WI38 (cell line): Measurements from ENCODE around the gene CDC16.
A peak's percentile ranks its signal among the peaks of the same experiment; 100 is the strongest.

Source experiments
- H3K4me3 ChIP-seq: 2 replicates; pipeline ENCODE4 v1.5.1; 2011; ENCODE audit warnings: low read depth, mild to moderate bottlenecking, control low read depth, low read length
- TF ChIP-seq, protein P1 (sequence below): IDR thresholded peaks from 2 replicates; pipeline ENCODE4 v1.5.1; 2012; ENCODE audit warnings: low read depth, mild to moderate bottlenecking, control low read depth, low read length

CDC16 gene

DNA sequence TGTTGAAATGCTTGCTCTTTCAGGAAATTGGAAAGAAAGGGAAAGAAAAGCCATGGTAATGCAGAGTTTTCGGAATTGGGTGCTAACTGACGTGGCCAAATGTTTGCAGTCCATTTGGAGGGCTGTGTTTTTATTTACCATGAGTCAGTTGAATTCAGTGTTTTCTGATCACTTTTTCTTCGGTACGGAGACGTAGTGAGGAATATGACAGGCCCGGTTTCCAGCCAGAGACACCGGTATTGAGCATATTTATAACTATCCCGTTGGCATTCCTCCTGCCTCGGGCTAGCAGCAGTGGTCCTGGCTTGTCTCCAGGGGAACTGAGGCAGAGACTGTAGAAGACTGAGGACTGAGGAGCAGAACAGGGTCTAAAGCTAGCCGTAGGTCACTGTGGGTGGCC is 1.0 kb downstream of the CDC16 start:
- TF ChIP-seq, protein P1, sequence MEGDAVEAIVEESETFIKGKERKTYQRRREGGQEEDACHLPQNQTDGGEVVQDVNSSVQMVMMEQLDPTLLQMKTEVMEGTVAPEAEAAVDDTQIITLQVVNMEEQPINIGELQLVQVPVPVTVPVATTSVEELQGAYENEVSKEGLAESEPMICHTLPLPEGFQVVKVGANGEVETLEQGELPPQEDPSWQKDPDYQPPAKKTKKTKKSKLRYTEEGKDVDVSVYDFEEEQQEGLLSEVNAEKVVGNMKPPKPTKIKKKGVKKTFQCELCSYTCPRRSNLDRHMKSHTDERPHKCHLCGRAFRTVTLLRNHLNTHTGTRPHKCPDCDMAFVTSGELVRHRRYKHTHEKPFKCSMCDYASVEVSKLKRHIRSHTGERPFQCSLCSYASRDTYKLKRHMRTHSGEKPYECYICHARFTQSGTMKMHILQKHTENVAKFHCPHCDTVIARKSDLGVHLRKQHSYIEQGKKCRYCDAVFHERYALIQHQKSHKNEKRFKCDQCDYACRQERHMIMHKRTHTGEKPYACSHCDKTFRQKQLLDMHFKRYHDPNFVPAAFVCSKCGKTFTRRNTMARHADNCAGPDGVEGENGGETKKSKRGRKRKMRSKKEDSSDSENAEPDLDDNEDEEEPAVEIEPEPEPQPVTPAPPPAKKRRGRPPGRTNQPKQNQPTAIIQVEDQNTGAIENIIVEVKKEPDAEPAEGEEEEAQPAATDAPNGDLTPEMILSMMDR, result no peak
- peak overlapping the region; percentile 85 for H3K4me3 ChIP-seq

DNA sequence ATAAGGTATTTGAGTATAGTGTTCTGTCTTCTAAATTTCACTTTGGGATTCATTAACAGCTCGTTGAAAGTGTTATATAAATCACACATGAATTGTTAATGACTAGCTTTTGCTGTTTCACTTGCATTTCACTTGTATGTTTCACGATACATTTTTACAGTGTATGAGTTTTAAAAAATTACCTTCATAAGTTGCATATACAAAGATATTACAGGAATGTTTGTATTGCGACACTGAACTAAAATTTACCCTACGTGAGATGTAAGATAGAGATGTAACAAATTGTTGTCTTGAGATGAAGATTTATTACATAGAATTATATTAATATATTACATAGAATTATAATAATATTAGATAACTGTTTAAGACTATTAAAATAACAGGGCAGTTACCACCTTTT is 1.5 kb downstream of the CDC16 start:
- TF ChIP-seq, protein P1, result no peak
- H3K4me3 ChIP-seq, result peak overlapping the region; percentile 85

DNA sequence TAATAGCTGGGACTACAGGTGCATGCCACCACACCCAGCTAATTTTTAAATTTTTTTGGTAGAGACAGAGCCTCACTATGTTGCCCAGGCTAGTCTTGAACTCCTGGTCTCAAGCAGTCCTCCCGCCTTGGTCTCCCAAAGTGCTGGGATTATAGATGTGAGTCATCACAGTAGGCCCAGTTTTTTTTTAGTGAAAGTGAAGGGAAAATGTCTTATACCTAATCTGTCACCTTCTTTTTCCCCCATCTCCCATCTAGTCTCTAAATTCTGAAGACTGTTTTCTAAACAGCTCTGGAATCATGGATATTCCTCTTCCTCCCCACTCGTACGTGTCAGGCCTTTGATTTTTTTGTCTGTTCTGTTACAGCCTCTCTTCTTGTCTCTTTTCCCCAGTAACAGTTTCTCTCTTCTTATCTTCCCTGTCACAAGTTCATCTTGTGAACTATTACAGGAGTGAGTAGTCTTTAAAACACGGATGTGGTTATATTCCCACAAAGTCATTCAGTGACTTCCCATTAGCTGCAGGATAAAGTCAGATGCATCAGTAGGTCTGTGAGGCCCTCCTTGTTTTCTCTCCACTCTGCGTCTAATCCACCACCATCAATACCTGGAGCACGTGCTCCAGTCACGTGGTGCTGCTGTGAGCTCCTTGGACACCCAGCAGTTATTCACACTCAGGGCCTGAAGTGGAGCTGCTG is 2.9 kb downstream of the CDC16 start:
- TF ChIP-seq, protein P1, result no peak

DNA sequence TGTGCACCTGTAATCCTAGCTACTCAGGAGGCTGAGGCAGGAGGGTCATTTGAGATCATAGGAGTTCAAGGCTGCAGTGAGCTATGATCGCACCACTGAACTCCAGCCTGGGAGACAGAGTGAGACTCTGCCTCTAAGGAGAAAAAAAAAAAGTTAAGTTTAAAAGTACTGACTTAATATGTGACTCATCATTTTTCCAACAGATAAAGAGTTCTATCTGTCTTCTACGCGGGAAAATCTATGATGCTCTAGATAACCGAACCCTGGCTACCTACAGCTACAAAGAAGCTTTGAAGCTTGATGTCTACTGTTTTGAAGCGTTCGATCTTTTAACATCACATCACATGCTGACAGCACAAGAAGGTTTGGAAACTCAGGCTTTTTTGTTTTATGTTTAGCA is 7.2 kb downstream of the CDC16 start:
- TF ChIP-seq, protein P1, result no peak
- no peak overlapping the region for H3K4me3 ChIP-seq

More for the DNA sequence above, 2.9 kb downstream of the CDC16 start:
- no peak overlapping the region for H3K4me3 ChIP-seq

DNA sequence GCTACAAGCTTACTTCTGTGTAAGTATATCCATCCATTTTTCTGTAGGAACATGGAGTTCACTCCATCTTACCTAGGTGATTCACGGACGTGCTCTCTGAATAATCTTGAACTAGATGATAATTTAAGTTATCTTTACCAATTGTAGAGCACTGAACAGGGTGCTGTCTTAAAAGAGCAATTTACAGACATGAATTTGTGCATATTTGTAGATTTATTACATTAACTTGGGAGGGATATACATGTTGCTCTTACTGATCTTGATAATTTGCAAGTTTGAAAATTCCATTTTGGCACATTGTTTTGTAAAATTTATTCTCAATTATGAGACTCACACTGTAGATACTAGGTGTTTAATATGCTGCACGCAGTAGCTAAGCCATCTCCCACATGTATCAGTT is 9.3 kb downstream of the CDC16 start:
- H3K4me3 ChIP-seq, result no peak overlapping the region
- TF ChIP-seq, protein P1, result no peak

DNA sequence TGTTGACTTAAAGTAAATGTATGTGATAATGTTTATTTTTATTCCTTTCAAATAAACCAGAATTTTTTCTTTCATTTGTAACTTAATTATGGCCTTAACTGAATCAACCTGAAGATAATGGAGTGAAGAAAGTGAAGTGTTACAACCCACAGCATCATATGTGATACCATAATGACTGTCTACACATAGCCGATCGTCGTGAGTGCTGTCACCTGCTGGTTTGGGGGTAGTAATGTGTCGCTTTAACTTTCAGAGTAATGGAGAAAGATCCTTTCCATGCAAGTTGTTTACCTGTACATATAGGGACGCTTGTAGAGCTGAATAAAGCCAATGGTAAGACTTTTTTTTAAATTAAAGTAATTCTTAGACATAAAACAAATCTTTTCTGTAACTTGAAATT is 9.9 kb downstream of the CDC16 start:
- TF ChIP-seq, protein P1, result no peak
- no peak overlapping the region for H3K4me3 ChIP-seq

DNA sequence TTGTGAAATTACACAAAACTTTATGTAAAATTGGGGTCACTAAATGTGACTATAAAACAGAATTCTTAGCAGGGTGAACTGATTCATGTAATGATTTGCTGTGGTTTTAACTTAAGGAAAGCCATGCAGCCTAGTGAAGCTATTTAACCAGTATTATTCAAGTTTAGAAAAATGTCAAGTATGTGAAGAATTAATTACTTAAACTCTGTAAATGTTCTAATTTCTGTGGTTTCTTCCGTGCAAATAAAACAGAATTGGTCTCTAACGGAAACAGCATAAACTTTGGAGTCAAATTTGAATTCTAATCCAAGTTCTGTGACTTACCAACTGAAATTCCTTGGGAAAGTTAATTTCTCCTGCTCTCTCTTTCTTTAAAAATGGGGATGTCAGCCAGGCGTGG is 13.3 kb downstream of the CDC16 start:
- TF ChIP-seq, protein P1, result no peak
- no peak overlapping the region for H3K4me3 ChIP-seq
